Gastroesophageal sphincter (tissue), 4 donors: ENCODE data around the gene HMGN2. TPM values are rescaled to one million over a fixed set of nuclear protein-coding genes. Genes with fewer than 3 reads are reported as not detected.

Experiments used
- ATAC-seq: fragments of 150-250 bp; one replicate; pipeline ENCODE4 v1.9.1; 2016; ENCODE audit warnings: mild to moderate bottlenecking, moderate library complexity
- H3K27ac ChIP-seq, 4 donors: fragments of 200-600 bp; sonication (generic) in 3 of 4; 1 replicate in 3 of 4; 2 replicates in 1 of 4; pipeline ENCODE4 v1.5.1; 2016 to 2019
- H3K27me3 ChIP-seq: fragments of 200-600 bp; sonication (generic); one replicate; pipeline ENCODE4 v1.5.1; 2019
- H3K36me3 ChIP-seq, 2 donors: fragments of 200-600 bp; sonication (generic); one replicate each; pipeline ENCODE4 v1.5.1; 2019; ENCODE audit warnings: control low read depth in 1 of 2
- H3K4me1 ChIP-seq, 3 donors: fragments of 200-600 bp; sonication (generic); 1 replicate in 2 of 3; 2 replicates in 1 of 3; pipeline ENCODE4 v1.5.1; 2016 to 2019; ENCODE audit warnings: control low read depth in 2 of 3
- H3K4me3 ChIP-seq, 2 donors: fragments of 200-600 bp; sonication (generic); one replicate each; pipeline ENCODE4 v1.5.1; 2019; ENCODE audit warnings: mild to moderate bottlenecking in 1 of 2, moderate library complexity in 1 of 2
- H3K9me3 ChIP-seq, 3 donors: fragments of 200-600 bp; sonication (generic); one replicate each; pipeline ENCODE4 v1.5.1; 2017 to 2019; ENCODE audit warnings: control low read depth in 2 of 3
- CTCF ChIP-seq, 4 experiments: fragments of 200-600 bp in 2 of 4; fragments of 450-650 bp in 2 of 4; sonication (generic) in 1 of 4; IDR thresholded peaks; one replicate each; pipeline ENCODE4 v1.5.1; 2017 to 2019; ENCODE audit warnings: antibody characterized with exemption in 4 of 4, mild to moderate bottlenecking in 2 of 4, moderate library complexity in 2 of 4
- EP300 ChIP-seq: sonication (generic); formaldehyde crosslinking; IDR thresholded peaks from one replicate; pipeline ENCODE4 v1.6.1; 2017; ENCODE audit warnings: antibody characterized with exemption, mild to moderate bottlenecking
- POLR2A ChIP-seq, 2 donors: fragments of 450-650 bp; IDR thresholded peaks; one replicate each; pipeline ENCODE4 v1.6.1; 2017; ENCODE audit warnings: antibody characterized with exemption in 2 of 2, mild to moderate bottlenecking in 2 of 2, moderate library complexity in 1 of 2
- POLR2AphosphoS5 ChIP-seq: sonication (generic); formaldehyde crosslinking; IDR thresholded peaks from one replicate; pipeline ENCODE4 v1.6.1; 2017; ENCODE audit warnings: antibody characterized with exemption
- WGBS, 2 donors: methylation state at CpG; one replicate each; pipeline ENCODE4 v1.1.5; 2018; ENCODE audit warnings: low coverage in 1 of 2; 5-methylcytosine and 5-hydroxymethylcytosine counted together
- total RNA-seq, 4 donors: library from RNA; depleted of rRNA; stranded (reverse); fragments of >200 nt; gene quantifications; one replicate each; pipeline ENCODE4 v1.1.0, GENCODE V29; 2016

The HMGN2 gene
- total RNA-seq, 4 donors from 2014 or later, result 128 to 288 (median 252) TPM

DNA sequence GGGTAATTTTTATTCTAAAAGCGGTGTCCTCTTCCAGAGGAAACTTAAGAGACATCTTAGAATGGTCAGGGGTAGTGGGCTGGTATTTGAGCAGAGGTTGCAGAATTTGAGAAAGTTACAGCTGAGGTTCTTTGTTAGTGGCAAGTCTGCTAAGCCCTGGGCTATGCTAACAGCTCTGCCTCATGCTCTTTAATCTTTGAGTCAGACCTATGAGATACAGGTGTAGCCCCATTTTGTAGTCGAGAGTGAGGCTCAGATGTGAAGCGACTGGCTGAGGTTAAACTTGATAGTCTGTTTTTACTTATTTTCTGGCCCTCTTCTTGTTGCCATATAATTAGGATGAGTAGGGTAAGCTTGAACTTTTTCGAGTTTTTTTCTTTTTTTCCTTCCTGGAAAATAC, 4.7 kb downstream of the HMGN2 start:
- Histone ChIP-seq H3K27me3 (no peaks in the 10 kb centered on the region), H3K36me3 (peaks cover 0 to 69% of the 10 kb centered on the region in 2 donors), H3K4me1 (peaks cover 0 to 19% (median 8%) of the 10 kb centered on the region in 3 donors), H3K9me3 (no peaks in the 10 kb centered on the region), H3K27ac (no peak overlapping the region), H3K4me3 (no peak overlapping the region)
- WGBS, 2 donors, result 77 to 92% methylated on average over 4 of the region's 4 CpGs
- no peak for TF ChIP-seq CTCF (IDR thresholded peaks at IDR 0.05)
- TF ChIP-seq EP300, result no peak
- TF ChIP-seq POLR2AphosphoS5, result no peak
- TF ChIP-seq POLR2A (IDR thresholded peaks at IDR 0.05), result no peak
- ATAC-seq, result no peak

DNA sequence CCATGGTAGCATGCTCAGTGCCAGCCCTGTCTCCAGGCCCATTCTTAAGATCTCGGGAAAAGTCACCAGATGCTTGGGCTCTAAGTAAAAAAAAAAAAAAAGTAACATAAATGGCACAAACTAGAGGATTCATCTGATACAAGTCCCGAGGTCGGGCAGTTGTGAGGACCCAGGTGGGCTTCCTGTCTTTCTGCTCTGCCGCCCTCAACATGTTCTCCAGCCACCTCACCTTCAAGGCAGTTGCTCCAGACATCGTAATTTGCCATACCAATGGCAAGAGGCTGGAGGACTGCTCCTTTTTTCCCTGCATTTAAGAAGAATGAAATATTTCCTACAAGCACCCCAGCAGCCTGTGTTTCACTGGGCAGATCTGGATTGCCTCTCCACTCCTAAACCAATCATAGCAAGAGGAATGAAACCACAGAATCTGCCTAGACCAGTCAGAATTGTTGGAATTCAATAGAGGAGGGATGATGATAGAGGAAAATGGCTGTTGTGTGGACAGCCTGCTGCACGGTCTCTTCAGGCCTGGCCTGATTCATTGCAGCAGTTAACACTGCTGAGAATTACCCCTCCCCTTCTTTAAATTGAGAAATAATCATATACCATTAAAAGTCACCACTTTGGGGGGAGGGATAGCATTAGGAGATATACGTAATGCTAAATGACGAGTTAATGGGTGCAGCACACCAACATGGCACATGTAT, 5.4 kb downstream of the HMGN2 start:
- TF ChIP-seq EP300 (no peak), POLR2A (IDR thresholded peaks at IDR 0.05) (no peak), POLR2AphosphoS5 (no peak), CTCF (IDR thresholded peaks at IDR 0.05) (no peak)
- Histone ChIP-seq H3K27me3 (no peaks in the 10 kb centered on the region), H3K4me3 (no peak overlapping the region), H3K9me3 (no peaks in the 10 kb centered on the region), H3K4me1 (peaks cover 0 to 19% (median 8%) of the 10 kb centered on the region in 3 donors), H3K36me3 (peaks cover 0 to 69% of the 10 kb centered on the region in 2 donors), H3K27ac (no peak overlapping the region)
- WGBS, 2 donors, result 46 to 84% methylated on average over 4 to 8 of the region's 8 CpGs
- no peak for ATAC-seq

- peaks cover 0 to 69% of the 10 kb centered on the region in 2 donors for H3K36me3 ChIP-seq
- H3K27ac ChIP-seq, result no peak overlapping the region
- no peak overlapping the region for H3K4me3 ChIP-seq
- TF ChIP-seq POLR2AphosphoS5, result no peak
- no peak for TF ChIP-seq CTCF (IDR thresholded peaks at IDR 0.05)
- no peak for TF ChIP-seq POLR2A (IDR thresholded peaks at IDR 0.05)
- TF ChIP-seq EP300, result no peak
- no peaks in the 10 kb centered on the region for H3K27me3 ChIP-seq
- peaks cover 0 to 18% (median 8%) of the 10 kb centered on the region in 3 donors for H3K4me1 ChIP-seq
- H3K9me3 ChIP-seq, result no peaks in the 10 kb centered on the region
- WGBS, 2 donors, result 53 to 59% methylated on average over 2 to 3 of the region's 3 CpGs
- ATAC-seq, result no peak
Measured at GRCh38 chr1:26478159-26478558, 5.9 kb downstream of the HMGN2 start.

DNA sequence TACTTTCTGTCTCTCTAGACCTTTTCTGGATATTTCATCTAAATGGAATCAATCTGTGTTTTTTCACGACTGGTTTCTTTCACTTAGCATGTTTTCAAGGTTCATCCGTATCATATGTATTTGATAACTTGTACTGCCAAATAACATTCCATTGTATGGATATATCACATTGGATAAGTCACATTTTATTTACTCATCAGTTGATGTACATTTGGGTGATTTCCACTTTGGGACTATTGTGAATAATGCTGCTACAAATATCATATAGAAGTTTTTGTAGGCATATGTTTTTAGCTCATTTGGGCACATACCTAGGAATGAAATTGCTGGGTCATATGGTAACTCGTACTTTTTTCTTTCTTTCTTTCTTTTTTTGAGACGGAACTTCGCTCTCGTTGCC, 6.7 kb downstream of the HMGN2 start:
- Histone ChIP-seq H3K36me3 (peaks cover 0 to 63% of the 10 kb centered on the region in 2 donors), H3K27me3 (no peaks in the 10 kb centered on the region), H3K9me3 (no peaks in the 10 kb centered on the region), H3K4me1 (peaks cover 0 to 10% (median 2%) of the 10 kb centered on the region in 3 donors), H3K4me3 (no peak overlapping the region), H3K27ac (no peak overlapping the region)
- WGBS, 2 donors, result 77 to 88% methylated on average over 3 to 6 of the region's 6 CpGs
- TF ChIP-seq POLR2AphosphoS5, result no peak
- TF ChIP-seq POLR2A (IDR thresholded peaks at IDR 0.05), result no peak
- no peak for TF ChIP-seq CTCF (IDR thresholded peaks at IDR 0.05)
- ATAC-seq, result no peak

- peaks cover 0 to 31% of the 10 kb centered on the region in 2 donors for H3K36me3 ChIP-seq
- no peaks in the 10 kb centered on the region for H3K9me3 ChIP-seq
- no peaks in the 10 kb centered on the region for H3K4me1 ChIP-seq
- no peak overlapping the region for H3K27ac ChIP-seq
- ATAC-seq, result no peak
- WGBS, 2 donors, result 80 to 100% methylated on average over 1 to 2 of the region's 2 CpGs
- H3K4me3 ChIP-seq, result no peak overlapping the region
- H3K27me3 ChIP-seq, result no peaks in the 10 kb centered on the region
- TF ChIP-seq POLR2A (IDR thresholded peaks at IDR 0.05), result no peak
- TF ChIP-seq EP300, result no peak
- no peak for TF ChIP-seq POLR2AphosphoS5
- TF ChIP-seq CTCF (IDR thresholded peaks at IDR 0.05), result no peak
Measured at GRCh38 chr1:26482921-26483320, 10.7 kb downstream of the HMGN2 start.
